ENCODE measurements around the gene FLII.

GRCh38 chr17:18270046-18270931 lies 11.8 kb upstream of the FLII start:
- TF ChIP-seq CTCF (conservative IDR thresholded peaks at IDR 0.05 in 1 of 2, IDR thresholded peaks at IDR 0.05 in 1 of 2; ENCODE audit: low read depth in 1 of 2, low read length in 2 of 2) (no peak), EZH2 (IDR thresholded peaks at IDR 0.05; ENCODE audit: low read length, missing control alignments) (no peak)

Data from fibroblast of lung (primary cell).